Motor neuron (in vitro differentiated cells): ENCODE data around the gene TRMO. TPM values are rescaled to one million over a fixed set of nuclear protein-coding genes. Genes with fewer than 3 reads are reported as not detected.

Experiments used
- ATAC-seq, 8 experiments: fragments of 200-7000 bp; cut with Tn5 transposase; replicated peaks in 6 of 8; 2 replicates each; pipeline ENCODE4 v1.8.0; 2021; ENCODE audit warnings: mild to moderate bottlenecking in 8 of 8, moderate library complexity in 8 of 8
- H3K27ac ChIP-seq, 2 donors: fragments of 250-450 bp; sonication (Bioruptor Pico); 2 replicates each; pipeline ENCODE4 v1.9.0; 2021; ENCODE audit warnings: antibody characterized with exemption in 2 of 2, mild to moderate bottlenecking in 2 of 2, moderate library complexity in 1 of 2
- H3K4me1 ChIP-seq, 2 donors: fragments of 250-450 bp; sonication (Bioruptor Pico); replicated peaks in 1 of 2; 2 replicates each; pipeline ENCODE4 v1.6.1; 2021; ENCODE audit warnings: antibody characterized with exemption in 2 of 2, mild to moderate bottlenecking in 2 of 2, moderate library complexity in 1 of 2
- H3K4me3 ChIP-seq, 5 donors: fragments of 250-450 bp; sonication (Bioruptor Pico); 2 replicates each; pipeline ENCODE4 v1.9.0; 2021; ENCODE audit warnings: antibody characterized with exemption in 5 of 5, mild to moderate bottlenecking in 5 of 5, moderate library complexity in 4 of 5
- WGBS, 10 experiments: fragments of 450-650 bp; shearing (Covaris generic); methylation state at CpG; one replicate each; pipeline ENCODE4 v1.0.0; 2022; 5-methylcytosine and 5-hydroxymethylcytosine counted together
- in situ Hi-C, 9 experiments: fragments of 400-800 bp; cut with MboI; loops; one replicate each; pipeline ENCODE4 v1.15.0; 2021; ENCODE audit warnings: low sequenced_read_pairs in 9 of 9, low pct_unique_long_range_greater_than_20kb in 2 of 9; ENCODE audit not compliant: unreplicated experiment in 9 of 9
- total RNA-seq, 8 experiments: library from RNA; unstranded; fragments of 300-600 nt; gene quantifications; 2 replicates each; pipeline versions ENCODE4 v1.2.3 to v1.2.4, GENCODE V29; 2022

Gene TRMO
- total RNA-seq, 8 experiments from 2014 or later: 4.3 to 19.5 (median 11.5) TPM

DNA sequence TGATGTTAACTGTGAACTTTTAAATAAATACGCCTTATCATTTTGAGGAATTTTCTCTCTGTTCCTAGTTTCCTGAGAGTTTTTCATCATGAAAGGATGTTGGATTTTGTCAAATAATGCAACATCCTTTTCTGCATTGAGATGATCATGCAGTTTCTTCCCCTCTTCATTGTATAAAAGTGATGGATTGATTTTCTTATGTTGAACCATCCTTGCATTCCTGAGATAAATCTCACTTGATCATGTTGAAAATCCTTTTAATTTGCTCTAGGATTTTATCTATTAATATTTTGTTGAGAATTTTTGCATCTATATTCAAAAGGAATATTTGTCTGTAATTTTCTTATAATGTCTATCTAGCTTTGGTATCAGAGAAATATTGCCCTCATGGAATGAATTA, 56.0 kb downstream of the TRMO start:
- in situ Hi-C loops: loop anchor here in 1 of 9 experiments (25.0 kb wide), 1 partner anchor 104 kb away; no protein-coding TSS in a partner anchor
- WGBS, 10 experiments: 54 to 100% (median 97%) methylated on average over 1 of the region's 1 CpG; no CpG with 5 or more reads in 2 of the 10 experiments
- Histone ChIP-seq H3K4me1 (no peaks in the 10 kb centered on the region), H3K27ac (no peak overlapping the region), H3K4me3 (no peak overlapping the region)
- no peak for ATAC-seq

DNA sequence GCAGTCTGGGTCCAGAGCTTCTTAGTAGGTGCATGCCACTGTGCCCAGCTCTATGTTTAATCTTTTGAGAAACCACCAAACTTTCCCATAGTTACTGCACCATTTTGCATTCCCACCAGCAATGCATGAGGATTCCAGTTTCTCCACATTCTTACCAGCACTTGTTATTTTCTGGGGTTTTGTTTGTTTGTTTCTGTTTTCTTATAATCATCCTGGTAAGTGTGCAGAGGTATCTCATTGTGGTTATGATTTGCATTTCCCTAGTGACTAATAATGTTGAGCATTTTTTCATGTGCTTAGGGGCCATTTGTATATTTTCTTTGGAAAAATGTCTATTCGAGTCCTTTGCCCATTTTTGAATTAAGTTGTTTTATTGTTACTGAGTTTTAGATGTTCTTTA, 57.9 kb downstream of the TRMO start:
- Histone ChIP-seq H3K4me3 (no peak overlapping the region), H3K27ac (no peak overlapping the region), H3K4me1 (no peaks in the 10 kb centered on the region)
- peak in 1 of 8 experiments; percentile 28 for ATAC-seq
- WGBS, 10 experiments: 0 to 41% (median 17%) methylated on average over 1 of the region's 1 CpG; no CpG with 5 or more reads in 1 of the 10 experiments
- in situ Hi-C loops: loop anchor here in 1 of 9 experiments (25.0 kb wide), 1 partner anchor 102 kb away; no protein-coding TSS in a partner anchor

DNA sequence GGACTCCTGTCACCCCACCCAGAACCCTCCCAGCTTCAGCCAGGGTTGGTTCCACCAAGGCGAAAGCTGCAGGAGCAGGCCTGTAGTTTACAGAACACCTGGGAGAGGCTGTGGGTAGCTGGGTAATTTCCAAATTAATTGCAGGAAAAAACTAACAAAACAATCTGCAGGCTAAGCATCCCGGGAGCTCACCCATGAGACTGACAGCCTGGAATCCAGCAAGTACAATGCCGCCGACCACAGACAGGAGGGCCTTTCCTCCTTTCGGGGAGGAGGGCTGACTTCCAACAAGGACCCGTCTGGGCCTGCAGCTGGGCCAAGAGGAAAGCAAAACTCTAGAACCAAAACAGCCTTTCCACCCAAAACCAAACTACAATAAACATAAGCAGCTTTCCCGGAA, 59.0 kb downstream of the TRMO start:
- in situ Hi-C loops: loop anchor here in 1 of 9 experiments (25.0 kb wide), 1 partner anchor 101 kb away; no protein-coding TSS in a partner anchor
- Histone ChIP-seq H3K4me1 (no peaks in the 10 kb centered on the region), H3K4me3 (no peak overlapping the region), H3K27ac (no peak overlapping the region)
- no peak for ATAC-seq
- 20 to 100% (median 60%) methylated on average over 1 to 4 of the region's 7 CpGs; no CpG with 5 or more reads in 3 of the 10 experiments for WGBS, 10 experiments

DNA sequence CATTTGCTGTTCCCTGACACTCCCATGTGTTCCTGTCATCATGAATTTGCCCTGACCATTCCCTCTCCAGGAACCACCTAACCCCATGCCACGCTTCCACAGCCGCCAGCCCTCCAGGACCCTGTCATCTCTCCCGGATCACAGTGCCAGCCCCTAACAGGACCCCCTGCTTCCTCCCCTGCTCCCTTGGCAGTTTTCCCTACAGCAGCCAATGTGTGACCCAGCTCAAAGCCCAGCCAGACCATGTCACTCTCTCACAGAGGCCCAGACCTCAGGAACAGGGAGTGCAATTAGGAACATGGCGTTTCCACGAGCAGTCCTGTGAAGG, 61.2 kb downstream of the TRMO start:
- WGBS, 10 experiments: 57 to 60% methylated on average over 1 to 2 of the region's 5 CpGs; no CpG with 5 or more reads in 8 of the 10 experiments

DNA sequence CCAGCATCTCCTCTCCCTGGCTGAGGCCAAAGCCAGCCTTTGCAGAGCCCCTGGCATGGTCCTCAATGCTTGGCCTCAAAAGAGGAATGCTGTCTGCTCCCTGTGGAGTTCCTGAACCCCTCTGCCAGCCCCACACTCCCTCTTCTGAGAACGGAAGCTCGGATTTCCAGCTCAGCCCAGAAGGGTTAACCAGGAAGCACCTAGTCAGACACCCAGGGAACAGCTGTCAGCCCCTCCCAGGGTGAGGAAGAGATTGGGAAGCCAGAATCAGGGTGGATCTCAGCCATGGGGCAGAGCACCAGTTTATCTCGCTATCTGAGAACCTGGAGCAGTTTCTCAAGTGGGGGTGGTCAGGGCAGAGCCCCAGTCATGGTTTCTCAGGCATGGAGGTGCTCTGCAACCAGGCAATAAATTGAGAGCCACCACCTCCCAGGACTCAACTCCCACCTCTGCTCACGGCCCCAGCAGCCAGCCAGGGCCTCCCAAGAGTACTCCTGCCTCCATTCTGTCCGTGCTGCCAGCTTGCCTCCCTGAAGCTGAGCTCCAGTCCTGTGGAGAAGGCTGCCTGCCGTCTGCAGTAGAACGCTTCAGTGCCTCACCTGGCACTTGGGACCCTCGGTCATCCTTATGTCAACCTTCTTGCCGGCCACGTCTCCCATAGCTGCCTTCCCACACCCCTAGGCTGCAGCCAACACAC, 61.7 kb downstream of the TRMO start:
- H3K27ac ChIP-seq: no peak overlapping the region
- no peak overlapping the region for H3K4me3 ChIP-seq
- peaks cover 0 to 10% of the 10 kb centered on the region in 2 donors for H3K4me1 ChIP-seq
- in situ Hi-C loops: loop anchor here in 1 of 9 experiments (25.0 kb wide), 1 partner anchor 98 kb away; no protein-coding TSS in a partner anchor
- WGBS, 10 experiments: 0 to 47% (median 30%) methylated on average over 1 to 3 of the region's 10 CpGs; no CpG with 5 or more reads in 5 of the 10 experiments
- no peak for ATAC-seq

More for the DNA sequence above, 61.2 kb downstream of the TRMO start:
- Histone ChIP-seq H3K4me3 (no peak overlapping the region), H3K4me1 (peaks cover 0 to 10% of the 10 kb centered on the region in 2 donors), H3K27ac (no peak overlapping the region)
- in situ Hi-C loops: loop anchor here in 1 of 9 experiments (25.0 kb wide), 1 partner anchor 99 kb away; no protein-coding TSS in a partner anchor
- no peak for ATAC-seq

DNA sequence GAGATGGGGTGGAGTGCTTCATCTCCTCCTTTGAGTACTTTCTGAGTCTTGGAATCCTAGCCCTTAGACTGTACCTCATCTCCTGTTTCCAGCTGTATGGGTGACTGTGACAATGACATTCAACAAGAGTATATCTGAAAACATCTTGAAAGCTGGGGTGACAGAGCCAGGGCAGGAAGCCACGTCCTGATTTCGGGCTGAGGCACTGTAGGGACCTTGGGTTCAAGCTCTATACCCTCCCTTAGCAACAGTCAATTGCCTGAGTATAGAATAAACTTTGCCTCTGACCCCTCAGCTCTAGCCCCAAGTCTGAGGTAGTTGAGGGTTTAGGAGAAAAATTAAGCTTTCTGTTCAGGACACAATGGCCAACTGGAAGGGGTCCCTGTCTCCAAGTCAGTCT, 63.0 kb downstream of the TRMO start:
- no peak overlapping the region for H3K4me3 ChIP-seq
- H3K27ac ChIP-seq: no peak overlapping the region
- H3K4me1 ChIP-seq: peaks cover 0 to 10% of the 10 kb centered on the region in 2 donors
- in situ Hi-C loops: loop anchor here in 1 of 9 experiments (25.0 kb wide), 1 partner anchor 97 kb away; no protein-coding TSS in a partner anchor
- 47% methylated on average over 2 of the region's 2 CpGs; no CpG with 5 or more reads in 9 of the 10 experiments for WGBS, 10 experiments
- ATAC-seq: no peak

DNA sequence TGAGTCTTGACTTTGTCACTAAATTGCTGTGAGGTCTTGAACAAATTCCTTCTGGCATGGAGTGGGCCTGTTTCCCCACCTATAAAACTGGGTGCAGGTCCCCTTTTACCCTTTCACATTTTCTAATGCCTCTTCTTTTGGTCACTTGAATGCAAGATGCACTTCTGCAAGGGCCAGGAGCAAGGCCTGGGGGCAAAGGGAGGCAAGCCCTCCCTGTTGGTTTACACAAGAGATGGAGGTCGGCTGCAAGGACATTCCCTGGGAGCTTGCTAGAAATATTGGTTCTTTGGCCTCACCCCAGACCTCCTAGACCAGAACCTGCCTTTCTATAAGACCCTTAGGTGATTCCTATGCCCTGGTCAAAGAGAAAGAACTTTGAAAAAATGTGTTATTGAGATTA, 63.5 kb downstream of the TRMO start:
- H3K4me3 ChIP-seq: no peak overlapping the region
- WGBS, 10 experiments: 13 to 43% (median 23%) methylated on average over 1 of the region's 1 CpG; no CpG with 5 or more reads in 6 of the 10 experiments
- ATAC-seq: no peak
- peaks cover 0 to 10% of the 10 kb centered on the region in 2 donors for H3K4me1 ChIP-seq
- H3K27ac ChIP-seq: no peak overlapping the region
- in situ Hi-C loops: loop anchor here in 1 of 9 experiments (25.0 kb wide), 1 partner anchor 97 kb away; no protein-coding TSS in a partner anchor

DNA sequence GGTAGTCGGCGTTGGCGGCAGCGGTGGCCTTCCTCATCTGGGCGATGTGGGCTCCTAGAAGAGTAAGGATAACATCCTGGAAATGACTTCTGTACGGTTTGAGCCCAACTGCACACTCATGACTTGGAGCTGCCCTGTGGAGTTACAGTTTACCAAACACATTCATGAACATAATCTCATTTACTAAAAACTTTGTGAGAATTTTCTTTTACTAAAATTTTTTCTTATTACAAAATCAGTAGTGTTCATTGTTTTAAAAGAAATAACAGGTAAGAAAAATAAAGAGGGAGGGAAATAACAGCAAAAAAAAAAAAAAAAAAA, 63.9 kb downstream of the TRMO start:
- 0 to 39% (median 9%) methylated on average over 1 to 6 of the region's 6 CpGs; no CpG with 5 or more reads in 2 of the 10 experiments for WGBS, 10 experiments
- Histone ChIP-seq H3K27ac (no peak overlapping the region), H3K4me1 (peaks cover 0 to 10% of the 10 kb centered on the region in 2 donors), H3K4me3 (no peak overlapping the region)
- no peak for ATAC-seq
- in situ Hi-C loops: loop anchor here in 1 of 9 experiments (25.0 kb wide), 1 partner anchor 96 kb away; no protein-coding TSS in a partner anchor

DNA sequence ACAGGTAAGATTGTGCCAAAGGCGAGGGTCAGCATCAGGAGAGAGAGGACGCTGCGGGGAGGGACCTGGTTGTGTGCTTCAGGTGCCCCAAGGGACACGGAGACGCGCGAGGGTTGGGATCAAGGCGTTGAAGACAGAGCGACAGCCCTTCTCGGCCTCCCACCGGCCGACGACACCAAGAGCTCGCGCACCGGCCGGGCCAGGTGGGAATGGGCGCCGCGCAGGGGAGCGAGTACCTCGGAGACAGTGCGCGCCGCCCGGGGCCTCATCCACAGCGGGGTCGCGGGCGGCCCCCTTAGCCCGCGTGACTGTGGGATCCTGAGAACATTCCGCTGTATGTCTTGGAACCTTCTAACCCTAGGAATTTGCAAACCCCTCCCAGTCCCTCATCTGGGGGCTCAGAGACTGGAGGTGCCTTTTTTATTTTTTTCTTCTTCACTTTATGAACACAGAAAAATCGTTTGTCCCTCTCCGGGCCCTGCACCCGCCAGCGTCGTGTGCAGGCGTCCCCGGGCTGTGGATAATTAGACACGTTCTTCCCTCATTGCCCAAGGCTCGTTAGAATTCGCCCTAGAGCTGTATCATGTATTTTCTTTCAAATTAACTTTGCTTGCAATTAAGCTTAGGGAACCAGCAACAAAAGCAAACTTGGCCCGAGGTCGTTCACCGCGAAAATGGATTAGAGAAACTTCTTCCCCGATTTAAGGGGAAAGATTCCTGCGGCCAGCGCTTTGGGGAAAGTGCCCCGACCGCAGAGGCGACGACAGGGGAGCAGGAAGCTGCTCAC, 64.5 kb downstream of the TRMO start:
- Histone ChIP-seq H3K4me3 (no peak overlapping the region), H3K4me1 (peaks cover 0 to 10% of the 10 kb centered on the region in 2 donors), H3K27ac (no peak overlapping the region)
- ATAC-seq: no peak
- in situ Hi-C loops: loop anchor here in 1 of 9 experiments (25.0 kb wide), 1 partner anchor 95 kb away; no protein-coding TSS in a partner anchor
- WGBS, 10 experiments: 0 to 20% (median 7%) methylated on average over 1 to 18 of the region's 54 CpGs

DNA sequence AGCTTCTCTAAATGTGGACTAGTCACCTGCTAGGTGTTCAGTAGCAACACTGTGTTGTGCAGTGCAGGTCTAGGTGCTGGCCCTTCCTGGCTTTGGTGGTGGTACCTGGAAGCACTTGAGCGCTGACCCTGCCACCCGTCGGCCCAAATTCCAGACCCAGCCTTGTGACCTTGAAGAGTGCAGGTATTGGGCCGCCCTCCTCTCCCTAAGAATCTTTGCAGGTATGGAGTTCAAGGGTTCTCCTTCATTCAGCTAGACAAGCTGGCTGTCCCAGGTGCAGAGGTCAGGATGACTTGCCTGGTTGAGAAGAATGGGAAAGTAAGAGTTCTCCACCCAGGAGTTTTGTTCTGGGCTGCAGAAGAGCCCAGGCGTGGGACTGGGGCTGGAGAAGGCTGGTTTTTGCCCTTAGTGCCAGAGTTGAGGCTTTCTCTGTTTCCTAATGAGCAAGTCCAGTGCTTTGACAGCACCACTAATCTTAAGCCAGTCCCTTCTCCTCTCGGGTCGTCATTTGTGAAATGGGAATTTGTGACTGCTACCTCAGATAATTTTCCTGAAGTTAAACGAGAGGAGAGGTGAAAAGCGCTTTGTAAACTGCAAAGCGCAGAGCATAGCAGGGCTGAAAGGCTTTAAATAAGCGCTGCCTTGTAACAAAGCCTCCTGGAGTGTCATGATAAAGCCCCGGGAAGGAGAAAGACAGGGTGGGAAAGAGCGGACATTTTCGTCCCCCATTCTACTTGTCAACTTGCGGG, 65.3 kb downstream of the TRMO start:
- H3K4me3 ChIP-seq: no peak overlapping the region
- WGBS, 10 experiments: 0 to 50% (median 13%) methylated on average over 2 to 8 of the region's 15 CpGs; no CpG with 5 or more reads in 1 of the 10 experiments
- in situ Hi-C loops: loop anchor here in 1 of 9 experiments (25.0 kb wide), 1 partner anchor 95 kb away; no protein-coding TSS in a partner anchor
- ATAC-seq: no peak
- H3K27ac ChIP-seq: no peak overlapping the region
- H3K4me1 ChIP-seq: peaks cover 0 to 10% of the 10 kb centered on the region in 2 donors

DNA sequence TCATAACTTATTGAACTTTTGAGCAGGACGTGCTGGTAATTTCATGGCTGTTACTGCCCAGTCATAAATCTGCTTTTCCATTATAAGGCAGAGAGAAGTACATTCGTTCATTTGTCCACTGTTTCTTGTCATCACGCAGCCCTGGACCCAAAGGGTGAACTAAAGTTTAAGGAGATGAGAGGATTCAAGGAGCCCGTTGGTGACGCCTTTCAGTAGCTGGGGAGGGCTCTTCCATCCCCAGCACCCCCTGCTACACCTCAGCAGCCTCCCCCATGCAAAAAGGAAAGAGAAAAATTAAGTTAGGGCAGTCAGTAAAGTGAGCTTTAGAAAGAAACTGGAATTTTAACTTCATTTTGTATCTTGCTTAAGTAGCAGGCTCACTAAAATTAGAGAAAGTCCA, 66.4 kb downstream of the TRMO start:
- H3K4me3 ChIP-seq: no peak overlapping the region
- peaks cover 0 to 10% of the 10 kb centered on the region in 2 donors for H3K4me1 ChIP-seq
- no peak for ATAC-seq
- in situ Hi-C loops: loop anchor here in 1 of 9 experiments (25.0 kb wide), 1 partner anchor 94 kb away; no protein-coding TSS in a partner anchor
- no peak overlapping the region for H3K27ac ChIP-seq
- 13 to 69% (median 31%) methylated on average over 2 to 5 of the region's 5 CpGs; no CpG with 5 or more reads in 5 of the 10 experiments for WGBS, 10 experiments

DNA sequence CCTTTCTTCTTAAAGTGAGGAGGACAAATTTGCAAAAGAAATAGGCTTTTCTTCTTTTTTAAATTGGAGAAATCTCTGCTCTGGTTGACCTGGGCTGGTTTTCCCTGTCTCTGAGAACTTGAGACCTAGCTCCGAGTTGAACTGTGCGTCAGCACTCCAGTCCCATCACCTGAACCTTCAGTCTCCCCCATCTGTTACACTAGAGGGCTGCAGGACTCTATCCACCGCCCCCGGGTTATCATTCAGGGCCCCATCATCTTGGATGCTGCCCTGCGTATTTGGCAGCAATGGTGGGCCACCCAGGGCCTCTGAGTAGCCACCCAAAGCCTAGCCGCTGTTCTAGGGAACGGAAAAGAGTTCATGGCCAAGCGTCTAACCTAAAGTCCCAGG, 66.8 kb downstream of the TRMO start:
- 0 to 20% (median 10%) methylated on average over 1 to 5 of the region's 8 CpGs; no CpG with 5 or more reads in 3 of the 10 experiments for WGBS, 10 experiments
- Histone ChIP-seq H3K27ac (no peak overlapping the region), H3K4me1 (peaks cover 0 to 10% of the 10 kb centered on the region in 2 donors), H3K4me3 (no peak overlapping the region)
- in situ Hi-C loops: loop anchor here in 1 of 9 experiments (25.0 kb wide), 1 partner anchor 93 kb away; no protein-coding TSS in a partner anchor
- ATAC-seq: no peak
